Lower leg skin (tissue), 3 donors: ENCODE data around the gene KCTD21.

ENCODE experiments used
- CTCF ChIP-seq, 3 donors: fragments of 450-650 bp; IDR thresholded peaks; one replicate each; pipeline ENCODE4 v1.5.1; 2016; ENCODE audit warnings: antibody characterized with exemption in 3 of 3, mild to moderate bottlenecking in 3 of 3, moderate library complexity in 2 of 3
- POLR2A ChIP-seq, 2 donors: fragments of 450-650 bp; IDR thresholded peaks; one replicate each; pipeline ENCODE4 v1.6.1; 2016 to 2017; ENCODE audit warnings: antibody characterized with exemption in 2 of 2, mild to moderate bottlenecking in 1 of 2, moderate library complexity in 1 of 2

GRCh38 chr11:78192911-78193351 is 4.5 kb upstream of the KCTD21 start:
- TF ChIP-seq CTCF (IDR thresholded peaks at IDR 0.05) (no peak), POLR2A (IDR thresholded peaks at IDR 0.05) (no peak)
